Choroid plexus epithelial cell (primary cell): ENCODE data around the gene IL13.

ENCODE experiments used
- DNase-seq: peaks from one replicate; pipeline ENCODE4 v3.0.0-alpha.2; 2010; ENCODE audit warnings: low read depth
- H3K4me3 ChIP-seq: 2 replicates; pipeline ENCODE4 v1.5.1; 2011; ENCODE audit warnings: low read depth, mild to moderate bottlenecking, control low read depth, low read length, moderate library complexity
- TF ChIP-seq, protein P1 (sequence below): conservative IDR thresholded peaks from 2 replicates; pipeline ENCODE4 v1.5.1; 2011; ENCODE audit warnings: low read depth, mild to moderate bottlenecking, control low read depth, inconsistent platforms, low read length, moderate library complexity

IL13 gene

DNA sequence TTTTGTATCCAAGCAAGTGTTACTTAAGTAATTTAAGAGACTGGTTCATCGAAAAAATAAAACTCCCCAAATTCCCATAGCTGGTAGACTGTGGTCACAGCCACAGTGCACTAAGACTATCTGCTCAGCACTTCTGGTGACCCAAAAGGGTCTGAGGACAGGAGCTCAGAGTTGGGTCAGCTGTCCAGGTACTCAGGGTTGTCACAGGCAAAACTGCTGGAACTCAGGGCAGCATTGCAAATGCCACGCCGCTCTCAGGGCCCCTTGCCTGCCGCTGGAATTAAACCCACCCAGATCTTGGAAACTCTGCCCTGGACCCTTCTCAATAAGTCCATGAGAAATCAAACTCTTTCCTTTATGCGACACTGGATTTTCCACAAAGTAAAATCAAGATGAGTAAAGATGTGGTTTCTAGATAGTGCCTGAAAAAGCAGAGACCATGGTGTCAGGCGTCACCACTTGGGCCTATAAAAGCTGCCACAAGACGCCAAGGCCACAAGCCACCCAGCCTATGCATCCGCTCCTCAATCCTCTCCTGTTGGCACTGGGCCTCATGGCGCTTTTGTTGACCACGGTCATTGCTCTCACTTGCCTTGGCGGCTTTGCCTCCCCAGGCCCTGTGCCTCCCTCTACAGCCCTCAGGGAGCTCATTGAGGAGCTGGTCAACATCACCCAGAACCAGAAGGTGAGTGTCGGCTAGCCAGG is at the start of gene IL13:
IL13 (plus strand) TSS at position 498 of the 705 bp plus-strand sequence; CDS start at position 512, 14 bp downstream.
- no peak for DNase-seq
- TF ChIP-seq, protein P1, sequence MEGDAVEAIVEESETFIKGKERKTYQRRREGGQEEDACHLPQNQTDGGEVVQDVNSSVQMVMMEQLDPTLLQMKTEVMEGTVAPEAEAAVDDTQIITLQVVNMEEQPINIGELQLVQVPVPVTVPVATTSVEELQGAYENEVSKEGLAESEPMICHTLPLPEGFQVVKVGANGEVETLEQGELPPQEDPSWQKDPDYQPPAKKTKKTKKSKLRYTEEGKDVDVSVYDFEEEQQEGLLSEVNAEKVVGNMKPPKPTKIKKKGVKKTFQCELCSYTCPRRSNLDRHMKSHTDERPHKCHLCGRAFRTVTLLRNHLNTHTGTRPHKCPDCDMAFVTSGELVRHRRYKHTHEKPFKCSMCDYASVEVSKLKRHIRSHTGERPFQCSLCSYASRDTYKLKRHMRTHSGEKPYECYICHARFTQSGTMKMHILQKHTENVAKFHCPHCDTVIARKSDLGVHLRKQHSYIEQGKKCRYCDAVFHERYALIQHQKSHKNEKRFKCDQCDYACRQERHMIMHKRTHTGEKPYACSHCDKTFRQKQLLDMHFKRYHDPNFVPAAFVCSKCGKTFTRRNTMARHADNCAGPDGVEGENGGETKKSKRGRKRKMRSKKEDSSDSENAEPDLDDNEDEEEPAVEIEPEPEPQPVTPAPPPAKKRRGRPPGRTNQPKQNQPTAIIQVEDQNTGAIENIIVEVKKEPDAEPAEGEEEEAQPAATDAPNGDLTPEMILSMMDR = no peak
- no peak within 1 kb of the TSS for H3K4me3 ChIP-seq

DNA sequence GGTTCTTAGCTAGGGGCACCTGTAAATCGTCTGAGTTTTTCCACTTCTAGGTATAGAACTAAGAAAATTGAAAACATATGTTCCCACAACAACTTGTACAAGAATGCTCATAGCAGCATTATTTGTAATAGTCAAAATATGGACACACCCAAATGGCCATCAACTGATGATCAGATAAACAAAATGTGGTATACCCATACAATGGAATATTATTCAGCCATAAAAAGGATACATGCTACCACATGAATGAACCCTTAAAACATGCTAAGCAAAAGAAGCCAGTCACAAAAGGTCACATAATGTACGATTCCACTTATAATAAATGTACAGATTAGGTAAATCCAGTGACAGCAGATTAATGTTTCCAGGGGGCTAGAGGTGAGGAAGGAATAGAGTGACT is 46.0 kb upstream of the IL13 start:
- DNase-seq = no peak
- TF ChIP-seq, protein P1 = no peak
- H3K4me3 ChIP-seq = no peak overlapping the region

DNA sequence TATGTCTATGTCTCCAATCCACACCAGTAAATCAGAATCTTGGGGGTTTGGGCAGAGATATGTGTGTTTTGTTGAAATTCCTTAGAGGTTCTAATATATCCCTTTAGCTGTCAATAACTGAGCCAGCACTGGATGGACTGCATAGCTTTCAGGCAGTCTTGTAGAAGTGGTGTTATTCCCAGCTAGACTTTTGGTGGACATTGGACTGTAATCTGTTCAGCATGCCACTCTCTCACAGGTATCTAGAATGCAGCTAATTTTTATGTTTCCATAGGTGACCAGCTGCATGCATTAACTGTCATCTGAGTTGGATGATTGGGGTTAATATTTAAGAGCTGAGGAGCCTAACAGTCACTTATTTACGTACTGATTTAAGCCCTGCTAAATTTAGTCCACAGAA is 45.1 kb upstream of the IL13 start:
- no peak for DNase-seq
- TF ChIP-seq, protein P1 = no peak

DNA sequence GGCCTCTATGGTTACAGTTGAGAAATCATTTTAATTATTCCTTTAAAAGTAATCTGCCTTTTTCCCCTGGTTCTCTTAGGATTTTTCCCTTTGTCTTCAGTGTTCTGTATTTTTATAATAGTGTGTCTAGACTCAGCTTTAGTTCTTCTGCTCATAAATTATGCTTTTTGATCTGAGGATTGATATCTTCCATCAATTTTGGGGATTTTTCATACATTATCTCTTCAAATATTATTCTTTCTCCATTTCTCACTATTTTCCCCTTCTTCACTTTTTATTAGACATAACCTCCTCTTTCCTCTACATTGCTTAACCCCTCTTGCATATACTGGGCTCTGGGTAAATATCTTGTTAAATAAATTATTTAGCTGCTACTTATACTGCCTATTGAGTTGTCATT is 36.3 kb upstream of the IL13 start:
- TF ChIP-seq, protein P1 = no peak
- H3K4me3 ChIP-seq = no peak overlapping the region
- no peak for DNase-seq

More for the DNA sequence above, 45.1 kb upstream of the IL13 start:
- H3K4me3 ChIP-seq = no peak overlapping the region

DNA sequence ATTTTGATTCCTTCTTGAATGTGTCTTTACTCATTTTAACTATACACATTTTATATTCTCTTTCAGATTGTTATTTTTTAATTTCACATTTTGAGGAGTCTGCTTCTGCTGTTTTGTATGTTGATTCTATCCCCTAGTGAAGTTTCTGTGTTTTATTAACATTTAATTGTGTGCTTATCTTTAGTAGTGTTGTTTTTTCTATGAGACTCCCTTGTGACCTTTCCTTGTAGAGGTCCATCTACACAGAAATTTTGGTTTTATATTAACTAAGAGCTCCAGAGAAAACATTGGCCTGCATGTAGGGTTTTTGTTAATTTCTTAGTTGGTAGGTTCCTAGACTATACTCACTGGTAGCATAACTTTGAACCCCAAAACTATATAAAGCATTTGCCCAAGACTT is 35.4 kb upstream of the IL13 start:
- H3K4me3 ChIP-seq = no peak overlapping the region
- TF ChIP-seq, protein P1 = no peak
- DNase-seq = no peak

DNA sequence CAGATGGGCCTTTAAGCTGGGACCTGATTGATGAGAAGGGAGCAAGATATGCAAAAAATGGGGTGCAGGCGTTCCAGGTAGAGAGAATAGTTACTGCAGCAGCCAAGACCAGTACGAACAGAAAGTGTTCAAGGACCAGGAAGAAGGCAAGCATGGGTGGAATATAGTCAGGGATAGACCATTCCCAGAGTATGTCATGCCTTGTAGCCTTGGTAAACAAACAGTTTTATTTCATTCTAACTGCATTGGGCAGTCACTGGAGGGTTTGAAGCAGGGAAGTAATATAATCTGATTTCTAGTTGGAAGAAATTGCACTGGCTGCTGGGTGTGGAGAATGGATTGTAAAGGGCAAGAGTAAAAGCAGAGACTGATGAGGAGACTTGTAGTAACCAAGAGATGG is 30.5 kb upstream of the IL13 start:
- TF ChIP-seq, protein P1 = no peak
- no peak overlapping the region for H3K4me3 ChIP-seq
- no peak for DNase-seq

DNA sequence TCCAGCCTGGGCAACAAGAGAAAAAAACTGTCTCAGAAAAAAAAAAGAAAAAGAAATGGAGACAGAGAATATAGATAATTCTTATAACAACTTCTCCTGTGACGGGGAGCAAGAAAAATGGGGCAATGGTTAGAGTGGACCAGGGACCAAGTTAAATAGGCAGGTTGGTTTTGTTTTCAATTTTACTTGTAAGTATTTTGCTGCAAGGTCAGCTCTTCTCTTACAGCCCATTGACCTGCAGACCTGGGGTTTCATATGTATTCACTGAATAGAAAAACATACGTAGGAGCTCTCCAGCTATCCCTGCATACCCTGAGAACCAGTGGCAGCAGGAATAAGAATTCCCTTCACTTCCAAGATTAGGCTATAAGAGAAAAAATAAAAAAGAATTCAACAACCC is 29.2 kb upstream of the IL13 start:
- DNase-seq = no peak
- no peak overlapping the region for H3K4me3 ChIP-seq
- TF ChIP-seq, protein P1 = no peak
